ENCODE measurements around the gene FBXO34. TPM values are rescaled to one million over a fixed set of nuclear protein-coding genes. Genes with fewer than 3 reads are reported as not detected.

FBXO34 gene
- total RNA-seq, 6 experiments from 2014 or later, result 6.2 to 10.3 (median 8.7) TPM

- Histone ChIP-seq H3K4me1 (no peaks in the 10 kb centered on the region), H3K4me3 (no peak overlapping the region), H3K9me3 (no peaks in the 10 kb centered on the region), H3K27me3 (no peaks in the 10 kb centered on the region), H3K27ac (no peak overlapping the region), H3K36me3 (peaks cover 0 to 3% (median 0%) of the 10 kb centered on the region in 4 donors)
- WGBS (ENCODE audit: insufficient coverage, low coverage, low lambda C conversion rate, missing lambda C conversion rate), result 89% methylated on average over 5 of the region's 5 CpGs
- ATAC-seq, result no peak
- intact Hi-C loops (cut with DNase I), result no loop called here
- no peak for TF ChIP-seq CTCF (IDR thresholded peaks at IDR 0.05)
- TF ChIP-seq POLR2A (IDR thresholded peaks at IDR 0.05), result no peak
- no peak for DNase-seq
These were observed 42.3 kb downstream of the FBXO34 start for GRCh38 chr14:55313480-55313879.

DNA sequence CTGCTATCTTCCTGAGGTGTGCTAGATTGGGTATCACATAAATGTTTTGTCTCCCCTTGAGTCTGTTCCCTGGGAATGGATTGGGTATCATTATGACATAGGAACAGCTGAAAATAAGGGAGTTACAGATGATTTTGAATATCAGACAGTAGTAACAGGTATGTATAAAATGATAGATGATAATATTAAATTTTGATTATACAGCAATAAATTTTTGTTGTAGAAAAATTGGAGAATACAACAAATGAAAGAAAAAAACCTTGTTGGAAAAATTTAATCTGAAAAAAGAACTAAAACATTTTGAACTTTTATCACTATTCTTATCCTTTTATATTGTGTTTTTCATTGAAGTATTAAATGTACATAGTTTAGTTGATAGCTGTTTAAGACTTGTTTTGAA is 43.2 kb downstream of the FBXO34 start:
- no peak for ATAC-seq
- Histone ChIP-seq H3K36me3 (peaks cover 0 to 3% (median 0%) of the 10 kb centered on the region in 4 donors), H3K27ac (no peak overlapping the region), H3K4me1 (no peaks in the 10 kb centered on the region), H3K4me3 (no peak overlapping the region), H3K9me3 (no peaks in the 10 kb centered on the region), H3K27me3 (no peaks in the 10 kb centered on the region)
- intact Hi-C loops (cut with DNase I), result no loop called here
- DNase-seq, result no peak
- no peak for TF ChIP-seq CTCF (IDR thresholded peaks at IDR 0.05)
- TF ChIP-seq POLR2A (IDR thresholded peaks at IDR 0.05), result no peak

GRCh38 chr14:55316564-55316963 is 45.3 kb downstream of the FBXO34 start:
- ATAC-seq, result no peak
- Histone ChIP-seq H3K36me3 (peaks cover 0 to 3% (median 0%) of the 10 kb centered on the region in 4 donors), H3K4me3 (no peak overlapping the region), H3K27ac (no peak overlapping the region), H3K4me1 (no peaks in the 10 kb centered on the region), H3K27me3 (no peaks in the 10 kb centered on the region), H3K9me3 (no peaks in the 10 kb centered on the region)
- WGBS (ENCODE audit: insufficient coverage, low coverage, low lambda C conversion rate, missing lambda C conversion rate), result 58% methylated on average over 4 of the region's 4 CpGs
- DNase-seq, result no peak
- TF ChIP-seq CTCF (IDR thresholded peaks at IDR 0.05), result no peak
- no peak for TF ChIP-seq POLR2A (IDR thresholded peaks at IDR 0.05)
- intact Hi-C loops (cut with DNase I), result no loop called here

DNA sequence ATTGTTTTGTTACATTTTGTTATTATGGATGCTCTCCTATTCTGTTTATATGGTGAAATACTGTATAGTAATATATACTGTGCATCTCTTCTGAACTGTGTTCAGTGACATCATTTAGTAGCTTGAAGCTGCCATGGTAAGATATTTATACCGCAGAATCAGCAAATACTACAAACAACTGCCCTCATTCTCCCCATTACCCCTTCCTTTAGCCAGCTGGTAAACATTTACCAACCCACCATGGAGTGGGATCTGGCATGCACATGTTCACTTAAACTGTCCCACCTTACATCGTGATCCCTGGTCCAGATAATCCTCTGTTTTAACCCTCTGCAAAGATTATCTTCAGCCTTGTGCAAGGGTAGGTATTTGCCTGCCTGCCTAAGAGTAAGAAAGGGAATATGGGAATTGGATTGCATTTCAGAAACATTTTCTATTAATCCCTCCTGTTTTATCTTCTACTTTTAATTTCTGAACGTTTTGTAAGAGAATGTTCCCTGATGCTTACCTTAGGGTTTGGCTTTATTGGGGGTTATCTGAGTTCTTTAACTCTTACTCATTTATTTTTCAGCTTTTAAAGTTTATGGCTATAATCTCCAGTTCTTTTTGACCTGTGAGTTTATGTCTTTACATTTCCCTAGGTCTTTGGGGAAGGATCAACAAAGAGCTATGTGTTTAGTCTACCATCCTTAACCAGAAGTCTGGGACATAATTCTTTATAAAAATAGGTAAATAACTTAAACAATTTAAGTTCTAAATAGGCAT is 46.5 kb downstream of the FBXO34 start:
- Histone ChIP-seq H3K4me1 (no peaks in the 10 kb centered on the region), H3K27ac (no peak overlapping the region), H3K36me3 (peaks cover 0 to 3% (median 0%) of the 10 kb centered on the region in 4 donors), H3K27me3 (no peaks in the 10 kb centered on the region), H3K4me3 (no peak overlapping the region), H3K9me3 (no peaks in the 10 kb centered on the region)
- DNase-seq (no peak), ATAC-seq (no peak)
- WGBS (ENCODE audit: insufficient coverage, low coverage, low lambda C conversion rate, missing lambda C conversion rate), result 67% methylated on average over 3 of the region's 3 CpGs
- intact Hi-C loops (cut with DNase I), result no loop called here
- TF ChIP-seq POLR2A (IDR thresholded peaks at IDR 0.05), result no peak
- TF ChIP-seq CTCF (IDR thresholded peaks at IDR 0.05), result no peak
